A673 (cell line): ENCODE measurements around the gene HARBI1. TPM values are rescaled to one million over a fixed set of nuclear protein-coding genes. Genes with fewer than 3 reads are reported as not detected.
A peak's percentile ranks its signal among the peaks of the same experiment; 100 is the strongest.

Source experiments
- BruUV-seq: library from RNA; stranded (reverse); fragments of 400-500 nt; replicated peaks from 2 replicates; lab custom pipeline; 2021; lab: Mats Ljungman, UMichigan
- CTCF ChIA-PET: fragments of 300-600 bp; sonication (Branson Sonifier 250); formaldehyde crosslinking; loops from one replicate; lab custom pipeline; 2022; ENCODE audit warnings: antibody characterized with exemption; lab: Charles Lee
- POLR2A ChIA-PET: fragments of 300-600 bp; sonication (Branson Sonifier 250); formaldehyde crosslinking; loops from one replicate; lab custom pipeline; 2022; ENCODE audit warnings: antibody characterized with exemption; ENCODE audit not compliant: low non-redundant PET; lab: Charles Lee
- DNase-seq: peaks from one replicate; pipeline ENCODE4 v3.0.0-alpha.2; 2015; ENCODE audit warnings: low spot score
- H3K27ac ChIP-seq: fragments of 200-600 bp; sonication (generic); 2 replicates; pipeline ENCODE4 v1.5.1; 2016; ENCODE audit warnings: mixed run types, low read depth, mild to moderate bottlenecking, mixed read lengths, antibody characterized with exemption, low read length; ENCODE audit not compliant: poor library complexity, severe bottlenecking
- H3K27me3 ChIP-seq: fragments of 200-600 bp; sonication (generic); replicated peaks from 2 replicates; pipeline ENCODE4 v1.6.1; 2017; ENCODE audit warnings: mixed run types, low read depth, mild to moderate bottlenecking, mixed read lengths, antibody characterized with exemption, low read length; ENCODE audit not compliant: insufficient read depth, poor library complexity
- H3K36me3 ChIP-seq: fragments of 200-600 bp; sonication (generic); 2 replicates; pipeline ENCODE4 v1.6.1; 2016; ENCODE audit warnings: mixed run types, mild to moderate bottlenecking, mixed read lengths, antibody characterized with exemption, low read length; ENCODE audit not compliant: insufficient read depth, poor library complexity, severe bottlenecking
- H3K4me1 ChIP-seq: fragments of 200-600 bp; sonication (generic); 2 replicates; pipeline ENCODE4 v1.6.1; 2017; ENCODE audit warnings: mixed run types, mild to moderate bottlenecking, mixed read lengths, antibody characterized with exemption, low read length; ENCODE audit not compliant: insufficient read depth, poor library complexity, severe bottlenecking
- H3K4me3 ChIP-seq: fragments of 200-600 bp; sonication (generic); 2 replicates; pipeline ENCODE4 v1.5.1; 2016; ENCODE audit warnings: low read depth, mixed run types, mild to moderate bottlenecking, mixed read lengths, low read length; ENCODE audit not compliant: poor library complexity, severe bottlenecking
- H3K9me3 ChIP-seq: fragments of 200-600 bp; sonication (generic); 2 replicates; pipeline ENCODE4 v1.6.1; 2016; ENCODE audit warnings: mixed run types, low read depth, mild to moderate bottlenecking, mixed read lengths, antibody characterized with exemption, low read length; ENCODE audit not compliant: poor library complexity, severe bottlenecking
- EZH2 ChIP-seq: fragments of 200-600 bp; sonication (generic); IDR thresholded peaks from 2 replicates; pipeline ENCODE4 v1.6.1; 2017; ENCODE audit warnings: borderline replicate concordance, low read depth, mild to moderate bottlenecking, mixed read lengths, antibody characterized with exemption, low read length; ENCODE audit not compliant: poor library complexity, severe bottlenecking
- intact Hi-C: fragments of 100-400 bp; cut with micrococcal nuclease; formaldehyde crosslinking; loops from one replicate; pipeline ENCODE4 v1.10.0; 2022; ENCODE audit not compliant: unreplicated experiment
- total RNA-seq: library from RNA; stranded (reverse); gene quantifications from 2 replicates; pipeline ENCODE4 v1.2.3, GENCODE V29; 2021
- TF ChIP-seq, protein P1 (sequence below): fragments of 300-800, 200-600 bp; sonication (generic); conservative IDR thresholded peaks from 2 replicates; pipeline ENCODE4 v1.5.1; 2017; ENCODE audit warnings: low read depth, mild to moderate bottlenecking, antibody characterized with exemption, low read length, moderate library complexity, mixed read lengths

HARBI1 gene
- total RNA-seq, 1 experiment from 2014 or later = 11.6 TPM

DNA sequence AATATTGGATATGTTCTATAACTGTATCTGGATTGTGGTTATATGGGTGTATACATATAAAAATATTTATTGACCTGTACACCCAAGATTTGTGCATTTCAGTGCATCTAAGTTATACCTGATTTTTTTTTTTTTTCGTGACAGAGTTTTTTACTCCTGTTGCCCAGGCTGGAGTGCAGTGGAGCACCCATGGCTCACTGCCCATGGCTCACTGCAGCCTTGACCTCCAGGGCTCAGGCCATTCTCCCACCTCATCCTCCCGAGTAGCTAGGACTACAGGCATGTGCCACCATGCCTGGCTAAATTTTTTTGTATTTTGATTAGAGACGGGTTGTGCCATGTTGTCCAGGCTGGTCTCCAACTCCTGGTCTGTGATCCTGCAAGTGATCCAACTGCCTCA is 24.6 kb upstream of the HARBI1 start:
- TF ChIP-seq, protein P1, sequence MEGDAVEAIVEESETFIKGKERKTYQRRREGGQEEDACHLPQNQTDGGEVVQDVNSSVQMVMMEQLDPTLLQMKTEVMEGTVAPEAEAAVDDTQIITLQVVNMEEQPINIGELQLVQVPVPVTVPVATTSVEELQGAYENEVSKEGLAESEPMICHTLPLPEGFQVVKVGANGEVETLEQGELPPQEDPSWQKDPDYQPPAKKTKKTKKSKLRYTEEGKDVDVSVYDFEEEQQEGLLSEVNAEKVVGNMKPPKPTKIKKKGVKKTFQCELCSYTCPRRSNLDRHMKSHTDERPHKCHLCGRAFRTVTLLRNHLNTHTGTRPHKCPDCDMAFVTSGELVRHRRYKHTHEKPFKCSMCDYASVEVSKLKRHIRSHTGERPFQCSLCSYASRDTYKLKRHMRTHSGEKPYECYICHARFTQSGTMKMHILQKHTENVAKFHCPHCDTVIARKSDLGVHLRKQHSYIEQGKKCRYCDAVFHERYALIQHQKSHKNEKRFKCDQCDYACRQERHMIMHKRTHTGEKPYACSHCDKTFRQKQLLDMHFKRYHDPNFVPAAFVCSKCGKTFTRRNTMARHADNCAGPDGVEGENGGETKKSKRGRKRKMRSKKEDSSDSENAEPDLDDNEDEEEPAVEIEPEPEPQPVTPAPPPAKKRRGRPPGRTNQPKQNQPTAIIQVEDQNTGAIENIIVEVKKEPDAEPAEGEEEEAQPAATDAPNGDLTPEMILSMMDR = no peak
- no peak for TF ChIP-seq EZH2
- intact Hi-C loops = no loop called here
- peaks cover 3% of the 10 kb centered on the region for H3K4me1 ChIP-seq
- no peak overlapping the region for H3K27ac ChIP-seq
- peaks cover 19% of the 10 kb centered on the region for H3K36me3 ChIP-seq
- POLR2A ChIA-PET = interaction anchor here (0.6 to 0.7 kb wide), 2 partner anchors 24 to 177 kb away, joined by 3 to 14 read pairs; no protein-coding TSS in a partner anchor
- DNase-seq = no peak
- H3K4me3 ChIP-seq = no peak overlapping the region
- no peaks in the 10 kb centered on the region for H3K27me3 ChIP-seq
- H3K9me3 ChIP-seq = peaks cover 6% of the 10 kb centered on the region
- no TSS peak for BruUV-seq
- CTCF ChIA-PET = no interaction called here

DNA sequence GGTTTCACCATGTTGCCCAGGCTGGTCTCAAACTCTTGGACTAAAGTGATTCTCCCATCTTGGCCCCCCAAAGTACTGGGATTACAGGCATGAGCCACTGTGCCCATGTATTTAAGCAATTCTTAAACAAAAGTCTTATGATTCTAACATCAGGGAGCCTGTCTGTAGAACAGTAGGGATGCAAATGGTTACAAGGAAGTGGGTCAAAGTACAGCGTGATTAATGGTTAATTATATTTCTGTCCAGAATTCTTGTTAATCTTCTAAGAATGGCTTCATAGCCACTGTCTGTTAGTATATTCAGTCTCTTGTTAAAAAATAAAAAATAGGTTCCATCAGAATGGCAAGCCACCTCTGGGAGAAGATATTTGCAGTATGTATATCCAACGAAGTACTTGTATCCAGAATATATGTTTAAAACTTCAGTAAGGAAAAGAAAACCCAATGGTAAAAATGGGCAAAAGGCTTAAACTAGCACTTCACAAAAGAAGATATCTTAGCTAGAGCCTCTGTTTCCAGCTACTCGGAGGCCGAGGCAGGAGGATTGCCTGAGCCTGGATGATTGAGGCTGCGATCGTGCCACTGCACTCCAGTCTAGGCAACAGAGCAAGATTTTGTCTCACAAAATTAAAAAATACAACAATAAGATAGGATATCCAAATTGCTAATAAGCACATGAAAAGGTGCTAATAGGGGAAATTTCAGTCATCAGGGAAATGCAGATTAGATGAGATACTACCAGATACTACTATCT is 23.2 kb upstream of the HARBI1 start:
- intact Hi-C loops = no loop called here
- Histone ChIP-seq H3K36me3 (peaks cover 15% of the 10 kb centered on the region), H3K9me3 (peaks cover 6% of the 10 kb centered on the region), H3K4me3 (no peak overlapping the region), H3K27me3 (no peaks in the 10 kb centered on the region), H3K4me1 (peaks cover 3% of the 10 kb centered on the region), H3K27ac (peak overlapping the region; percentile 1)
- DNase-seq = no peak
- ChIA-PET POLR2A (interaction anchor here (0.5 to 0.6 kb wide), 2 partner anchors 76 to 590 kb away, joined by 3 read pairs; no protein-coding TSS in a partner anchor), CTCF (interaction anchor here (0.7 kb wide), 1 partner anchor 289 kb away, joined by 5 read pairs; no protein-coding TSS in a partner anchor)
- TF ChIP-seq EZH2 = no peak
- TF ChIP-seq, protein P1 = no peak
- BruUV-seq = no TSS peak

DNA sequence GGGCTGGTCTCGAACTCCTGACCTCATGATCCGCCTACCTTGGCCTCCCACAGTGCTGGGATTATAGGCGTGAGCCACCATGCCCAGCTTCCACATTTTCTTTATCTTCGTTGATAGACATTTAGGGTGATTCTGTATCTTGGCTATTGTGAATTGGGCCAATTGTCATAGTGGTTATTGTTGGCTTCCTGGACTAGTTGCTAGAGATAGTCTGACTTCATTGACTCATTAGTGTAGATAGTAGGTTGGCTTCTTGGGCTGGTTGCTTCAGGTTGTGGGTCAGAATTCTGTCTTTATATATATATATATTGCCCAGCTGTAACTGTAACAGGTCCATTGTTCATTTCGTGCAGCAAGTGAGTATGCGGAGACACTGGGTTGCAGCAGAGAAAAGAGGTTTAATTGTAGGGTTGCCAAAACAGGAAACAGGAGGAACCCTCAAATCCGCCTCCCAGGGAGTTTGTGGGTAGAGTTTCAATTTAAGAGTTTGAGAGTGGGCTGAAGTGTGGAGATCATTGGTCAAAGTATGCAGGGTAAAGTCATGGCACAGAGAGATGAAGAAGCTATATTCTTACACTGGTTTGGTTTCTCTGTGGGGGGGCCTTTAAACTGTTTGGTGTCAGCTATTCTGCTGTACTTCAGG is 22.3 kb upstream of the HARBI1 start:
- CTCF ChIA-PET = interaction anchor here (0.6 to 0.7 kb wide), 2 partner anchors 288 to 702 kb away, joined by 3 to 5 read pairs; no protein-coding TSS in a partner anchor

More for the DNA sequence above, 22.3 kb upstream of the HARBI1 start:
- H3K9me3 ChIP-seq = peaks cover 6% of the 10 kb centered on the region
- DNase-seq = peak; percentile 93
- no peak overlapping the region for H3K4me3 ChIP-seq
- peaks cover 3% of the 10 kb centered on the region for H3K4me1 ChIP-seq
- H3K27me3 ChIP-seq = no peaks in the 10 kb centered on the region
- TF ChIP-seq EZH2 = no peak
- TF ChIP-seq, protein P1 = no peak
- H3K27ac ChIP-seq = peak overlapping the region; percentile 1
- no TSS peak for BruUV-seq
- POLR2A ChIA-PET = interaction anchor here (0.6 to 0.8 kb wide), 3 partner anchors 10 to 76 kb away, joined by 3 to 4 read pairs (median 3); no protein-coding TSS in a partner anchor
- intact Hi-C loops = no loop called here
- peaks cover 15% of the 10 kb centered on the region for H3K36me3 ChIP-seq
